GM21529 (cell line): Measurements from ENCODE around the gene CLASRP.
A peak's percentile ranks its signal among the peaks of the same experiment; 100 is the strongest.

Experiments used
- ATAC-seq: cut with Tn5 transposase; IDR thresholded peaks from one replicate; pipeline ENCODE4 v1.9.1; 2021; ENCODE audit not compliant: unreplicated experiment

Gene CLASRP

GRCh38 chr19:45079911-45080370, 41.1 kb downstream of the CLASRP start:
- ATAC-seq, result no peak

DNA sequence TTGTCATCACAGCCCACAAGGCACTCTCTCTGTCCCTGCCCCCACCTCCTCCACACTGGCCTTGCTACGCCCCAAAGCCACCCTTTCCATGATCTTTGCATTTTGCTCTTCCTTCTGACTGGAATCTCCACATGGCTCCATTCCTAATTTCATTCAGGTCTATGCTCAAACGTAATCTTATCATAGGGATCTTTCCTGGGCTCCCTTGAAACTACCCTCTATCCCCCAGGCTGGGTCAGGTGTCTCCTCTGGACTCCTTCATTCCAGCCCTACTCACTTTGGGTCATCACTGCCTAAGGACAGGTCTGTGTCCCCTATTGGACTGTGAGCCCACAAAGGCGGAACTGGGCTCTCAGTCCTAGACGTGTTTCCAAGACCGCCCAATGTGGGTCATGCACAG, 43.3 kb downstream of the CLASRP start:
- no peak for ATAC-seq

GRCh38 chr19:45086480-45086879, 47.6 kb downstream of the CLASRP start:
- no peak for ATAC-seq

- no peak for ATAC-seq
Observed at GRCh38 chr19:45087531-45087930, 48.7 kb downstream of the CLASRP start.

- ATAC-seq, result no peak
Observed at GRCh38 chr19:45090034-45090433, 51.2 kb downstream of the CLASRP start.

- no peak for ATAC-seq
Observed at GRCh38 chr19:45090606-45091005, 51.8 kb downstream of the CLASRP start.

GRCh38 chr19:45091031-45091923, 52.4 kb downstream of the CLASRP start:
- ATAC-seq, result peak; percentile 54

DNA sequence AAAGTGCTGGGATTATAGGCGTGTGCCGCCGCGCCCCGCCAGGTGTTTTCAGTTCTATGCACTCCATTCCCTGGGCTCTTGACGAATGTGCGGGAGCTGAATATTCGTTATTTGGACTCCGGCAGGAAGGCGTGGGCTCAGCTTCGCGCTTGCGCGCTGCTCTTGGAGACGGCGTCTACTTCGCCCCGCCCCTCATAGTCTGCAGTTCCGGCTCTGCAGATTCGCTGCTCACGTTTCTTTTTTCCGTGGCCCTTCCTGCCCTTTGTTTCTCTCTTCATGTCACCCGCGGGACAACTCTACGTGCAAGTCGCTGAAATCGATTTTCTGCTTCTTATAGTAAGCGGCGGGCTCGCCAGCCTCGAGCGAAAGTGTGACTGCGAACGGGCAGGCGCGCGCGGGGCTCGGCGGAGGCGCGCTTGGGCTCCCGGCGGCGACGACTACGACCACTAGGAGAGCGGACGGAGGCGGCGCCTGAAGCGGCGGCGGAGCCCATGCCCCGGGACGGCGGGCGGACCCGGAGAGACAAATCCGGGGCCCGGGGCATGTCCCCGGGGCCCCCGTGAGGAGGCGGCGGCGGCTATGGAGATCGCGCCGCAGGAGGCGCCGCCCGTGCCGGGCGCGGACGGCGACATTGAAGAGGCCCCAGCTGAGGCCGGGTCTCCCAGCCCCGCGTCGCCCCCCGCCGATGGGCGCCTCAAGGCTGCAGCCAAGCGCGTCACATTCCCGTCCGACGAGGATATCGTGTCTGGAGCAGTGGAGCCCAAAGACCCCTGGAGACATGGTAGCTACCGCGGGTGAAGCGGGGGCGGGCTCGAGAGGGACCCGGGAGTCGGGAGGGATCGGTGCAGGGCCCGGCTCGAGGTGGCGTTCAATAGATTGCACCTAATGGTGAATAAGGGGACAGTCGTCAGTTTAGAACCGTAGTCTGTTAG, 54.2 kb downstream of the CLASRP start, which contains the start of gene PPP1R37:
Gene PPP1R37 (plus strand): TSS at position 433 of the 932 bp plus-strand sequence. CDS start 147 bp downstream, at position 580.
- ATAC-seq, result peak; percentile 60

- no peak for ATAC-seq
Observed at GRCh38 chr19:45094137-45094536, 55.3 kb downstream of the CLASRP start.

GRCh38 chr19:45094707-45095106, 55.9 kb downstream of the CLASRP start:
- no peak for ATAC-seq

GRCh38 chr19:45095496-45096413, 56.9 kb downstream of the CLASRP start:
- no peak for ATAC-seq

DNA sequence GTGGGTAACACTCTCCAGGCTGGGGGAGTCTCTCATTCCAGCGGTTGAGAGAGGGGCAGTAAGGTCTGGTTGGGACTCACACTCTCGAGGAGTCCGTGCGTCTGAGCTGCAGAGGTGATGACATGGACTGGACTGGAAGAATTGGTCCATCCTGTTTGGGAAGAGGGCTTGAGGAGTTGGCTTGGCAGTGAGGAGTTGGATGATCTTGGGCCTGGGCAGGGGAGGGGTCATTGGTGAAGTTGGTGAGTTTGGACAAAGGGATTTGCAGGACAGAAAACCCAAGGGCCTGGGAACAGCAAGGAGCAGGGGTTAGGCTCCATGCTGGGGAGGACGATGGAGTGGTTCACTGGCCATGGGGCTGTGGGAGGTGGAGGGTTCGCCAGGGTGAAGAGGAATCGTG, 57.9 kb downstream of the CLASRP start:
- no peak for ATAC-seq

DNA sequence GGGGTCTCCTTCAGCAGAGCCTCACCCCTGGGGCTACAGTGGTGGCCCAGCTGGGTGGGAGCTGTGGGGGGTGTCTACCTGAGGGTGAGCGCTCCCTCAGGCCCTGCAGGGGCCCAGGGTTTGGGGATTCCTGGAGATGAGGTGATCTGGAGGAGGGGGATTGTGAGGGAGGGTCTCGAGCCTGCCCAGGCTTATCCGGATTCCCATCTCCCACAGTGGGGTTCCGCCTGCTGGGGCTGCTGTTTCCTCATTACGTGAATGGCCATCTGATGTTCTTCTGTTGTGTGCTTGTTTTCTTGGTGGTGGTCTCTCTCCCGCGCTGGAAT, 58.6 kb downstream of the CLASRP start:
- ATAC-seq, result no peak

DNA sequence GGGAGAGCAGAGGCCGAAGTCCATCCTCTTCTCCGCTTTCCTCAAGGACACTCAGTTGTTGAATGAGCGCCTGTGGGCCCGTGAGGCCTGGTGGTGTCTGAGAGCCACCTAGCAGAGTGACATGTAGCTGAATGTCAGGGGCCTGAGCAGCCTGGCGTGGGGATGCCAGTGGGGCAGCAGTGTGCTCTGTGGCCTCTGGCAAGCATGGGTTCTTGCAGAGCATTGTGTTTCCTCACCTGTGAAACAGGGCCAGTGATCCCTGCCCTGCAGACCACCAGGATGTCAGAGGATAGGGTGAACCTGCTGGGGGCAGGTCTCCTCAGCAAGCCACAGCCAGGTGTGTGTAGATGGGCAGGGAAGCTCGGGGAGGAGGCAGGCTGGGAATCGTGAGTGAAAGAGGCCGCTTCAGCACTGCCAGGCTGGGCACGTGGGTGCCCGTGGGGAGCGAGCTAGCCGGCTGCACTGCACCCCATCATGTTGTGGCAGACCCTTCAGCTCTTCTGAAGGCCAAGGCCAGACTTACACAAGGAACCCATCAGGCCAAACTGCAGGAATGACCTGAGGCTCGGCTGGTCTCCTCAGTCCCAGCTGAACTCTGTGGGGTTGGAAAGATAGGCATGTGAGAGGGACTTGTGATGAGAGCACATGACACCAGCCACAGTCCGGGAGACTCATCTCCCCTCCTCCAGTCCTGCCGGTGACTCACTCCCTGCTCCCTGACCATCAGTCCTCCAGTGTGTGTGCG, 59.1 kb downstream of the CLASRP start:
- no peak for ATAC-seq

DNA sequence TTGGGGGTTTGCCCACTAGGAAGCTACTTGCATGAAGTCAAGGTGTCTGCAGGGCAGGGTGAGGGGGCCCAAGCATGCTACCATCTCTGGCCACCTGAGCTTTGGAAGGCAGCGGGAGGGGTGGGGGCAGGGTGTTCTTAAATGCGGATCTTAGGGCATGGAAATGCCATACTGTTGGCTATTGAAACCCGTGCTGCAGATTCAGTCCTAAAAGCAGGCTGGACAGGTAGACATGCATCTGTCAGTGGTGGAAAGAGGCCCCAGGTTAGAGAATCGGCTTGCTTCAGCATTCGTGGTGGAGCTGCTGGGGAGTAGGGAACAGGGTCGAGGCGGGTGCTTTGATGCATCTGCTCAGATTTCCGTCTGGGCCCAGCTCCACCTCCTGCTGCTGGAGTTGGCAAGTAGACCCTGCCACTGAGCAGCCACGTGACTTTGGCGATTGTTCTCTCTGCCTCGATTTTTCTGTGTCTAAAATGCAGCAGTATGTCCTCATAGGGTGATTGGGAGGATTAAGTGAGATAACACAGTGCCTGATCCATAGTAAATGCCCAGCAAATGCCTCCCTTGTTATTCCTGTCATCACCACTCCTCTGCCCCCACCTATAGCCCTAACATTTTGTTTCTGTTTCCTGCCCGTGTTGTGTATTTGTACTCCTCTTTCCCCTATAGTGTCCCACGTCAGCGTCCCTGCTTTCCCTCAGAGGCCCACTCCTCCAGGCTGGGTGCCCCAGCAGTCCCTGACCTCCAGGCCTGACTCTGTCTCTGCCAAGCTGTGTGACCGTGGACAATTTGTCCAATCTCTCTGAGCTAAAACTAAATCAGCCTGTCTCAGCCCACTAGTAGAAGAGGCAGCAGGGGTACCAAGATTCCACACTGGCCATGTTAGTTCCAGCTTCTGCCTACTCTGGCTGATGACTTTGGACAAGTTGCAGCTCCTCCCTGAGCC, 59.9 kb downstream of the CLASRP start:
- no peak for ATAC-seq

DNA sequence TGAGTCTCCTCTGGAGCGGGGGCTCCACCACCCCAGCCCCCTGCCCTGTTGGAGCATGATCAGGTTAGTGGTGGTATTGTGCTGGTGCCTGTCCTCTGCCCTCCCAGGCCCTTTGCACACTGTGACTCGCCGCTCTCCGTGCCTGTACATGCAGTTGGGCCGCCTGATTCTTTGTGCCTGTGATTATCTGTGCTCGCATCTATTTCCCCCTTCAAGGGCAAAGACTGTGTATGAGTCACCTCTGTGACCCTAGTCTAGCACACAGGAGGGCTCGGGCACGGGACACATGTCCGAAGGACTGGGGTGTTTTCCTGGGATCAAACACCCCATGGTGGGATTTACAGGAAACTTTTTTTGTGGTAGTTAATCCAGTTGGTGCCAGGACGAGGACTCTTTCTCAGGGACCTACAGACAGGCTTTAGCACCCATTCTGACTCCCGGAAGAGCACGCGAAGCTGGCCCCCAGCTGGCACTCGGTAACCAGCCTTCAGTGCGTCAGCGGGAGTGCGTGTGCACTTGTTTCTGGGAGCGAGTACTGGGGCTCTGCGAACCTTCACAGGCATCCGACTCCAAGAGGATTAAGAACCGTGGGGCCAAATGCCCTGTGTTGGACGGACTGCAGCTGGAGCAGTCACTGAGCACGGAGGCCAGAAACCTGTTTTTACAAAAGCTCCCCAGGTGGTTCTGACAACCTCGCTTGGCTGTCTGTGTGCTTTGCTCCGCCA, 60.8 kb downstream of the CLASRP start:
- ATAC-seq, result no peak

DNA sequence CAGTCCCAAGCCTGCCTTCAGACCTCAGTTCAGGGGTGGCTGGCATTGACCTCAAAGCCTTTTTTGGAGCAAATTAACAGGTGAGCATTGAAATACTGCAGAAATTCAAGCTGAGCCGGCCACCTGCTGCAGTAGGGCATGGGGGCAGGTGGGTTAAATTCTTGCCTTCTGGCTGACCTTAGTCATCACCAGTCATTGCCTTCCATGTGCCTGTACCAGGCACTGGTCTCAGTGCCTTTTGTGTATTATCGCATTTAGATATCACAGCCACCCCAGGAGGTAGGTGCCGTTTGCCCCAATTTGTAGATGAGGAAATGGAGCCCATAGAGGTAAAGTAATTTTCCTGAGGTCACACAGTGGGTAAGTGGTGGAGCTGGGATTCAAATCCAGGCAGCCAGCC, 61.4 kb downstream of the CLASRP start:
- no peak for ATAC-seq

DNA sequence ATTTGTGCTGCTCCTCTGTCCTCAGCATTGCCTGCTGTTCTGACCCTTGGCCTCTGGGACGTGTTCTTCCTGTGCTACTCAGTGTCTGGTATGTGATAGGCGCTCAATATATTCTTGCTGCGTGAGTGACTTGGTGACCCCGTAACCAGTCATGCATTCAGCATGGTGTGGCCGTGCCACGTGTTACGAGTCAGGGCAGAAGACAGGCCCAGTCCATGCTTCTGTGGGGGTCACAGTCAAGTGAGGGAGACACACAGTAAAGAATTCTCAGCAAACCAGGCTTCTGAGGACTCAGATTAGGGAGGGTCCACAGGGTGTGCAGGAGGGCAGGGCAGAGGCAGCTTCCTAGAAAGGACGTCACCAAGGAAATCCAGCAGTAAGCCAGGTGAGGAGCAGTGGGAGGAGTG, 62.0 kb downstream of the CLASRP start:
- ATAC-seq, result no peak
